Measurements from ENCODE around the gene ZNF485.
"Not testable (repeated sequence)": the region's sequence is repeated elsewhere in the genome, so short reads cannot be mapped to it uniquely, and the experiment has no call there.

DNA sequence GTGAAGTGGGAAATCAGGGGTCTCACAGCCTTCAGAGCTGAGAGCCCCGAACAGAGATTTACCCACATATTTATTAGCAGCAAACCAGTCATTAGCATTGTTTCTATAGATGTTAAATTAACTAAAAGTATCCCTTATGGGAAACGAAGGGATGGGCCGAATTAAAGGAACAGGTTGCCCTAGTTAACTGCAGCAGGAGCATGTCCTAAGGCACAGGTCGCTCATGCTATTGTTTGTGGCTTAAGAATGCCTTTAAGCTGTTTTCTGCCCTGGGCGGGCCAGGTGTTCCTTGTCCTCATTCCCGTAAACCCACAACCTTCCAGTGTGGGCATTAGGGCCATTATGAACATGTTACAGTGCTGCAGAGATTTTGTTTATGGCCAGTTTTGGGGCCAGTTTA lies 4.7 kb upstream of the ZNF485 start:
- not testable (repeated sequence) for TF ChIP-seq POLR2AphosphoS5 (IDR thresholded peaks at IDR 0.05); CTCF (IDR thresholded peaks at IDR 0.05; ENCODE audit: poor library complexity, severe bottlenecking)
